Activated T-helper 1 cell treated with Interleukin-2 at 50 U/mL for 16 hours (primary cell): ENCODE measurements around the gene ZNF594.
"Not testable (repeated sequence)": the region's sequence is repeated elsewhere in the genome, so short reads cannot be mapped to it uniquely, and the experiment has no call there.

Experiments
- DNase-seq: peaks from one replicate; pipeline ENCODE4 v3.0.0-alpha.2; 2020; ENCODE audit warnings: low read depth

ZNF594 gene

DNA sequence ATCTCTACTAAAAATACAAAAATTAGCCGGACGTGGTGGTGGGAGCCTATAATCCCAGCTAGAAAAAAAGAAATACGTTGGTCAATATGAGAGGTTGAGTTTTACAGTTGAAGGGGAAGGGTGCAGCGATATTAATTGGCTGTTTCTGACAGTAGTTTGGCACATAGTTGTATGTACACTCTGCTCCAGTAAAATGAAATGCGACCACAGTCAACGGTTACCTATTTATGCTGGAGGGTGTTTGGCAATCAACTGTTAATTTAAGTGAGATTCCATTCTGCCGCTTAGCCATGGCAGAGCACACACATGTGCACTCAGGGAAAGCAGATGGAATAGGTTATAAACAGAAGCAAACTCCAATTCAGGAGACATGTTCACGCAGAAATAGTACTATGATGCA, 9.3 kb upstream of the ZNF594 start:
- DNase-seq: no peak

DNA sequence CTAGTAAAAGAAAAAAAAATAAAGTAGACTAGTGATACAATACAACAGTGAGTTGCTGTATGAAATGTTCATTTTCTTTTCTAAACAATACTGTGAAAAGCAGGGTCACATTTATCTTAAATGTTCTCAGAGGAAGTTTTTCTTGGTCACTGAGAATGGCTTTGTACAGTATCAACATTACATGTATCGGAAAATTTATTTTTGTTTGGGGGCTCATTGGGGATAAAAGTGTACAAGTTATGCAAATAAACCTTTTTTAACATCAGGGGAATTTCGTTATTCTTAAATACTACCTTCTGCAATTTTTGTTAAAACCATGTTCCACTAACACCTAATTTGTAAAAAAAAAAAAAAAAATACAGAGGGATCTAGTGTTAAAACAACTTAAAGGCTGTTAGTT, 8.7 kb upstream of the ZNF594 start:
- DNase-seq: no peak

DNA sequence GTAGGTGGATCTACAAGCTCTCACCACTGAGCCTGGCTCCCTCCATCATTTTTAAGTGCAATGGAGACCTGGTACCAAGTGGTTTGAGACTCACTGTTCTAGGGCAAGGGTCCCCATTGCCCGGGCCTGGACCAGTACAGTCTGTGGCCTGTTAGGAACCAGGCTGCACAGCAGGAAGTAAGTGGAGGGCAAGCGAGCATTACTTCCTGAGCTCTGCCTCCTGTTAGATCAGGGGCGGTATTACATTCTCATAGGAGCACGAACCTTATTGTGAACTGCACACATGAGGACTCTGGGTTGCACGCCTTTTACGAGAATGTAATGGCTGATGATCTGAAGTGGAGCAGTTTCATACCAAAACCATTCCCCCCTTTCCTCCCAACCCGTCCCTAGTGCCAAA, 6.8 kb upstream of the ZNF594 start:
- DNase-seq: no peak

DNA sequence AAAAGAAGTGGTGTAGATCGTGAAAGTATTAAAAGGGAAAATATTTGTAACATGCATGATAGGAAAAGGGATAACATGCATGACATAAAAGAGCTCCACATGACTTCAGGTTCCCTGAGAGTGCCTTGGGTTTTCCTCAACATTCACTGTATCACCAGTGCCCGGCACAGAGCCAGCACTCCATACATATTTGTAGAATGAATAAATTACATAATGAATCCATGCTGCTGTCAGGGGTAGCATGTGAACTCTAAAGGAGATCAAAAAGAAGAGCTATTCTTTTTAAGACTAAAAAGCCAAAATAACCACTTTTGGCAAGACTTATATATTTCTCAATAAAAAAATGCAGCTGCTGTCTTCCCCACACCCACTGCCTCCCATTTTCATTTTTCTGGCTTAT, 2.7 kb upstream of the ZNF594 start:
- no peak for DNase-seq

DNA sequence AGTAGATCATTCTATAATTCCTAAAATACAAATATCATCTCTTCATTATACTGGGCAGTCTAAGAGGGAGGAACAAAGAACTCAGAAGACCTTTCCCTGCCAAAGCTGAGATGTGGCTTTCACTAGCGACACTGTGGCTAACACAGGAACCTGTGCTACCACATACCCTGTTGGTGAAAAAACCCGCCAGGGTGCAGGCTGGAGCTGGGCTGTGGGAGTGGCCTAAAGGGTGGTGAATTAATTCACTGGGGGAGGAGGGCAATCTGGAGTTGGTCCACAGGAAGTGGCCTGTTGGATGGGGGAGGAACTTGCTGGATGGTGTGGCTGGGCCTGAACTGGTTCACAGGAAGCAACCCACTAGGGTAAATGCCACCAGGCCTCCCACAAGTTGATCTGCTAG, 7.4 kb downstream of the ZNF594 start:
- DNase-seq: no peak

DNA sequence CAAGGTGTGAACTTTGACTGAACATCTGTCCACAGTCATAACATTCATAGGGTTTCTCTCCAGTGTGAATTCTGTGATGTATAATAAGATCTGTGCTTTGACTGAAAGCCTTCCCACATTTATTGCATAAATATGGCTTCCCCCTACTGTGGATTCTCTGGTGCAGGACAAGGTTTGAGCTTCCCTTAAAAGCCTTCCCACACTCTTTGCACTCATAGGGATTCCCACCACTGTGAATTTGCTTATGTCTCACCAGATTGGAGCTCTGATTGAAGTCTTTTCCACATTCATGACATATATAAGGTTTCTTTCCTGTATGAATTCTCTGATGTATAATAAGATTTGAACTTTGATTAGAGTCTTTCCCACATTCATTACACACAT, 8.3 kb downstream of the ZNF594 start:
- no peak for DNase-seq

DNA sequence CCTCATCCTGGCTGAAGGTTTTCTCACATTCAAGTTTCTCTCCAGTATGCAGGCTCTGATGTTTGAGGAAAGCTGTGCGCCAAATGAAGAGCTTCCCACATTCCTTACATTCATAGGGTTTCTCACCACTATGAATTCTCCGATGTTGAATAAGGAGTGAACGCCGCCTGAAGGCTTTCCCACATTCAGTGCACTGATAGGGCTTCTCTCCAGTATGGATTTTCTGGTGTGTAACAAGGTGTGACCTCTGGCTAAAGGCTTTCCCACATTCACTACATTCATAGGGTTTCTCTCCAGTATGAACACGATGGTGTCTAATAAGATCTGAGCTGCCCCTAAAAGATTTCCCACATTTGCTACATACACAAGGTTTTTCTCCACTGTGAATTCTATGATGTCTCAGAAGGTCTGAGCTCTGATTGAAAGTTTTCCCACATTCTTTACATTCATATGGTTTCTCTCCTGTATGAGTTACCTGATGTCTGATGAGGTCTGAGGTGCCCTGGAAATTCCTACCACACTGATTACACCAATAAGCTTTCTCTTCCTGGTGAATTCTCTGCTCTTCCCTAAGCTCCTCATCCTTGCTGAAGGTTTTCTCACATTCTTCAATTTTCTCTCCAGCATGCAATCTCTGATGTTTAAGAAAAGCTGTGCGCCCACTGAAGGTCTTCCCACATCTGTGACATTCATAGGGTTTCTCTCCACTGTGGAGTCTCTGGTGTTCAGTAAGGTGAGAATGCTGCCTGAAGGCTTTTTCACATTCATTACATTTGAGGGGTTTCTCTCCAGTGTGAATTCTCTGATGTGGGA, 8.9 kb downstream of the ZNF594 start:
- no peak for DNase-seq

DNA sequence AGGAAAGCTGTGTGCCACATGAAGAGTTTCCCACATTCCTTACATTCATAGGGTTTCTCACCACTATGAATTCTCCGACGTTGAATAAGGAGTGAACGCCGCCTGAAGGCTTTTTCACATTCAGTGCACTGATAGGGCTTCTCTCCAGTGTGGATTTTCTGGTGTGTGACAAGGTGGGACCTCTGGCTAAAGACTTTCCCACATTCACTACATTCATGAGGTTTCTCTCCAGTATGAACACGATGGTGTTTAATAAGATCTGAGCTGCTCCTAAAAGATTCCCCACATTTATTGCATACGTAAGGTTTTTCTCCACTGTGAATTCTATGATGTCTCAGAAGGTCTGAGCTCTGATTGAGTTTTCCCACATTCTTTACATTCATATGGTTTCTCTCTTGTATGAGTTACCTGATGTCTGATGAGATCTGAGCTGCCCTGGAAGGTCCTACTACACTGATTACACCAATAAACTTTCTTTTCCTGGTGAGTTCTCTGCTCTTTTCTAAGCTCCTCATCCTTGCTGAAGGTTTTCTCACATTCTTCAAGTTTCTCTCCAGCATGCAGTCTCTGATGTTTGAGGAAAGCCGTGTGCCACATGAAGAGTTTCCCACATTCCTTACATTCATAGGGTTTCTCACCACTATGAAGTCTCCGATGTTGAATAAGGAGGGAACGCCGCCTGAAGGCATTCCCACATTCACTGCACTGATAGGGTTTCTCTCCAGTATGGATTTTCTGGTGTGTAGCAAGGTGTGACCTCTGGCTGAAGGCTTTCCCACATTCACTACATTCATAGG, 10.0 kb downstream of the ZNF594 start:
- DNase-seq: no peak

DNA sequence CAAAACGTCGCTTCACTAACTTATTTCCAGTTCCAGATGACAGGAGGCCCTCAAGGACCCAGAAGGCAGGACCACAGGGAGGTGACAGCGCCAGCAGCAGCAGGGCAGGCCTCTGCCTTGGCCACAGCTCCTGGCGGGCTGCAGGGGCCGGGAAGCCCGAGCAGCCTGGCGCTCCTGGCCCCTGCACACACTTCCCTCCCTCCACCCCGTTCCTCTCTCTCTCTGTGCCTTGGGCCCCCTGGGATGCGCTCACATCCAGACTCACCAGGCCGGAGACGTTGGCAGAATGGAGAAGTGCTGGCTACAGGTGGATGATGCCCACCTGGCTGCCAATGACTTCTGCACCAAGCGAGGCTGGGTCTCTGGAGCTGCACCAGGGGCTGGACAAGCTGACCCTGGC, 12.7 kb downstream of the ZNF594 start:
- no peak for DNase-seq

DNA sequence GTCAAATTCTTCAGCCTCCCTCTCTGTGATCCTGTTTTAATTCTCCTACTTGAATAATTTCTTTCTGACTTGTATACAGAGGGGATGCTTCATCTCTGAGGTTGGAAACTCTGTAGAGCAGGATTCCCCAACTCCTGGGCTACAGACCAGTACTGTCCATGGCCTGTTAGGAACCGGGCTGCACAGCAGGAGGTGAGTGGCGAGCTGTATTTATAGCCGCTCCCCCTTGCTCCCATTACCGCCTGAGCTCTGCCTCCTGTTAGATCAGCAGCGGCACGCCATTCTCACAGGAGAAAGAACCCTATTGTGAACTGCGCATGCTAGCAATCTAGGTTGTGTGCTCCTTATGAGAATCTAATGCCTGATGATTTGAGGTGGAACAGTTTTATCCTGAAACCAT, 16.6 kb downstream of the ZNF594 start:
- DNase-seq: not testable (repeated sequence)

DNA sequence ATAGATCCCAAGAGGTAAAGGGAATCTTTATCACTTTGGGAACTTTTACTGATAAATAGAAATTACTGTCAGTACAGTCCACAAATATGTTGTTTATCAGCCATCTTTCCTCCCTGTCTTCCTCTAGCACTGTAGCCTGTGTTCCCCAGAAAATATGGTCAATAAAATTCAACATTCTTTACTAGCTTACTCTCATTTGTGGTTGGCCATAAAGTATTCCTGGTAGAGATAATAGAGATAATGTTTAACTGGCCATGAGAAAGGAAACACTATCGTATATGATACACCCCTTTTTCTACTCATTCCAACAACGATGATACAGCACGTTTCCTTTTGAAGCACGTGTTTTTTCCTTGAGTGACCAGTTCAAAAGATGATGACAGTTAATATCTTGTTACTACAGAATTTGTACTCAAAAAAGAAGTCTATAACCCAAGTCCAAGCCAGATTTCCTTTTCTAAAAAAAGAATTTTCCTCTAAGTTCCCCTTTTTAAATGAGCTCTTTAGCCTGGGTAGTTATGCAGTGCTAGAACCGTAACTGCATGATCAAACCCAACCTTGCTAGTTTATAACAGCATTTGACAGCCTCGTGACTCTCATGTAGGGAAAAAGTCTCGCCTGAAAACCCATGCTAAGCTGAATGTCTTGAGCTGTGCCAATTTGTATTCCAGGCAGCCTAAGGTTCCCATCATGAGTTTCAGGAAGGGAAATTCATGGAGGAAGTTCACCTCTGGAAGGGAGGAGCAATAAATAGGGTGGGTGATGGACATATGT, 25.7 kb downstream of the ZNF594 start:
- DNase-seq: not testable (repeated sequence)

DNA sequence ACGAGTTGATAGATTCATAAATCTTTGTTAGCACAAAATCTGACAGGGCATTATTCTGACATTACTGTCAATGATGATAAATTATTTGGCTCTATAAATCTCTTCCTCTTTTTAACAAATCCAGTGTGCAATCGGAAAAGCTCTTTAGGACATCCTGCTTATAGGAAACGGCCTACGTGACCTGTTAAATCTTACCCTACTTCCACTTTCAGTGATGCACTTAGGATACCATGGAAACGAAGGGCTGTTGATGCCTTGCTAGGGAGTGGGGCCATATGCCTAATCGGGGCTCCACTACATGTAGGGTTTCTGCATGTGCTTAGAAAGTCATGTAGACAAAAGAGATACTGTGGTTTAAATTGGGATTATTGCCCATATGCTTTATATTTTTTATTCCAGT, 27.2 kb downstream of the ZNF594 start:
- DNase-seq: no peak

DNA sequence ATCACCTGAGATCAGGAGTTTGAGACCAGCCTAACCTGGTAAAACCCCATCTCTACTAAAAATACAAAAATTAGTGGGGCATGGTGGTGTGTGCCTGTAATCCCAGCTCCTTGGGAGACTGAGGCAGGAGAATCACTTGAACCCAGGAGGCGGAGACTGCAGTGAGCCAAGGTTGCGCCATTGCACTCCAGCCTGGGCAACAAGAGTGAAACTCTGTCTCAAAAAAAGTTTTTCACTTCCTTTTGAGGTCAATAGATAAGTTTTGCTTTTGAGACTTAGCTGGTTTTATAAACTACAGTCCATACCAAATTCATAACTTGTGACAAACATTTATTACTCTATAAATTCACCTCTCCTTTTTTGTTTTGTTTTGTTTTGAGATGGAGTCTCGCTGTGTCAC, 29.9 kb downstream of the ZNF594 start:
- not testable (repeated sequence) for DNase-seq

DNA sequence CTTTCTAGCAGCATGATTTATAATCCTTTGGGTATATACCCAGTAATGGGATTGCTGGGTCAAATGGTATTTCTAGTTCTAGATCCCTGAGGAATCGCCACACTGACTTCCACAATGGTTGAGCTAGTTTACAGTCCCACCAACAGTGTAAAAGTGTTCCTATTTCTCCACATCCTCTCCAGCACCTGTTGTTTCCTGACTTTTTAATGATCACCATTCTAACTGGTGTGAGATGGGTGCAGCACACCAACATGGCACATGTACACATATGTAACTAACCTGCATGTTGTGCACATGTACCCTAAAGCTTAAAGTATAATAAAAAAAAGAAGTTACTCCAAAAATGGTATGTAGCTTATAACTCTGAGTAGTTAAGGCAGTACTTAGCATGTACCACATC, 31.0 kb downstream of the ZNF594 start:
- DNase-seq: not testable (repeated sequence)

DNA sequence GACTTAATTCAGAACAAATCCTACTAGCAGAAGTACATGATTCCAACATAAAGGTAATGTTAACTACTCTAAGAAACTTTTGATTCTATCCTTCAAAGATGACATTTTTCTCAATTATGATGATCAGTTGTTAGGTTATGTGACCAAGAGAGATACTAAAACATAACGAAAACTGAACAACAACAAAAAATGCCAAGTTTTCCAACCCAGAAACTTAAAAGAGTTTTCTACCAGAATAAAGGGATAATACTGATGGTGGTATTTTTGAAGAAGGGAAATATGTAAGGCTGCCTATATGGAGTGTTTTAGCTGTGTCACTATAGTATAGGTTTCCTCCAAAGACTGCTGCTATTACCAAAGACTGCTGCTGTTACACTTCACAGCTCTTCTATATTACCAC, 45.5 kb downstream of the ZNF594 start:
- not testable (repeated sequence) for DNase-seq

DNA sequence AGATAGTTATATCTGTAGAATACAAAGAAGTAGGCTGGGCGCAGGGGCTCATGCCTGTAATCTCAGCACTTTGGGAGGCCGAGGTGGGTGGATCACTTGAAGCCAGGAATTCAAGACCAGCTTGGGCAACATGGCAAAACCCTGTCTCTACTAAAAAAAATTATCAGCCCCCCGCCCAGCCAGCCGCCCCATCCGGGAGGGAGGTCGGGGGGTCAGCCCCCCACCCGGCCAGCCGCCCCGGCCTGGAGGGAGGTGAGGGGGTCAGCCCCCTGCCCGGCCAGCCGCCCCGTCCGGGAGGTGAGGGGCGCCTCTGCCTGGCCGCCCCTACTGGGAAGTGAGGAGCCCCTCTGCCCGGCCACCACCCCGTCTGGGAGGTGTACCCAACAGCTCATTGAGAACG, 48.8 kb downstream of the ZNF594 start:
- not testable (repeated sequence) for DNase-seq

DNA sequence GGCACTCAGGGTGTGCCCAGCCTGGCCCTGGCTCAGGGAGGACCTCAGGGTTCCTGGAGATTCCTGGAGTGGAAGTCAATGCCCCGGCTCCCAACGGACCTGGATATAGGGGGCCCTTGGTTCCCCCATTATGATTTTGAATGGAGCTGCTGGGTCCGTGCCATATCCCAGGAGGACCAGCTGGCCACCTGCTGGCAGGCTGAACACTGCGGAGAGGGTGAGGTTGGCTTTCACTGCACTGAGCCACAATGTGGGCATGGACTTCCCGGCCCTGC, 52.3 kb downstream of the ZNF594 start:
- DNase-seq: no peak

DNA sequence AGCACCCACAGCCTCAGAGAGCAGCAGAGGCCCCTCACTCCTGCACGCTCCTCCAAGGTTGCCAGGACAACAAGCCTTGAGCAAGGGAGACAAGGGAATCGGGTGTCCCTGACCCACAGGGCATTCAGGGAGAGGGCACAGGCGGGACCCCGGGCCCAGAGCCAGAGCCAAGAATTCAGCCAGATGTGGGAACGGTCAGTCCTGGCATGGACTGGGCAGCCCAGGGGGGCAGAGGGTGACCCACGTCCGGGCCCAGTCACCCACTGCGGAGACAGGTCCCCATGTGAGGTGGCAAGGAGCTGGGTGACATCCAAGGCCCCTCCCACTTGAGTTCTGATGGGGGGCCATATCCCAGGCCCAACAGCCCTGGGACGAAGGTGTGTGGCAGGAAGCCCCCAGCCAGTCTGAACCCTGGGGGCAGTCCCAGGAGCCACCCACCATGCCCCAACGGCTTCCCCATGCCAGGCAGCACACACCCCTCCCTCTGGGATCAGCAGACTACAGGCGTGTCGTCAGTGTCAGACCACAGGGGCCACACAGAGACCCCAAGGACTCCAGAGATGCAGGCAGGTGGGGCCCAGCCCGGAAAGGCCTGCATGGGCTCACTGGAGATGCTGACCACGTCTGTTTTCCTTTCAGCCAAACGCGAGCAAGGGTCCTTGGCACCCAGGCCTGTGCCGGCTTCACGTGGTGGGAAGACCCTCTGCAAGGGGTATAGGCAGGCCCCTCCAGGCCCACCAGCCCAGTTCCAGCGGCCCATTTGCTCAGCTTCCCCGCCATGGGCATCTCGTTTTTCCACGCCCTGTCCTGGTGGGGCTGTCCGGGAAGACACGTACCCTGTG, 52.8 kb downstream of the ZNF594 start:
- DNase-seq: no peak

DNA sequence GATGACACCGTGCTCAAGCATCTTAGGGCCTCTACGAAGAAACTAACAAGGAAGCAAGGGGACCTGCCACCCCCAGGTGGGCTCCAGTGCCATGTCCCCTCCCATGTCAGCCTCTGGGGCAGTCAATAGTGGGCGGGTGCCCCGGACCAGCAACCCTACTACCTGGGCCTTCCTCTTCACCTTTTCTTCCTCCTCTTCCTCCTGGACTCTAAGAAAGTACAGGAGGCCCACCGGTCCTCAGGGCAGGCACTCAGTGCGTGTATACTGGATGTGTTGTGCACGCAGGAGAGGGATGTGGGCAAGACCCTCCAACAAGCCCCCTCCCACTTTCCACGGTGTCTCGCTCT, 53.5 kb downstream of the ZNF594 start:
- not testable (repeated sequence) for DNase-seq

DNA sequence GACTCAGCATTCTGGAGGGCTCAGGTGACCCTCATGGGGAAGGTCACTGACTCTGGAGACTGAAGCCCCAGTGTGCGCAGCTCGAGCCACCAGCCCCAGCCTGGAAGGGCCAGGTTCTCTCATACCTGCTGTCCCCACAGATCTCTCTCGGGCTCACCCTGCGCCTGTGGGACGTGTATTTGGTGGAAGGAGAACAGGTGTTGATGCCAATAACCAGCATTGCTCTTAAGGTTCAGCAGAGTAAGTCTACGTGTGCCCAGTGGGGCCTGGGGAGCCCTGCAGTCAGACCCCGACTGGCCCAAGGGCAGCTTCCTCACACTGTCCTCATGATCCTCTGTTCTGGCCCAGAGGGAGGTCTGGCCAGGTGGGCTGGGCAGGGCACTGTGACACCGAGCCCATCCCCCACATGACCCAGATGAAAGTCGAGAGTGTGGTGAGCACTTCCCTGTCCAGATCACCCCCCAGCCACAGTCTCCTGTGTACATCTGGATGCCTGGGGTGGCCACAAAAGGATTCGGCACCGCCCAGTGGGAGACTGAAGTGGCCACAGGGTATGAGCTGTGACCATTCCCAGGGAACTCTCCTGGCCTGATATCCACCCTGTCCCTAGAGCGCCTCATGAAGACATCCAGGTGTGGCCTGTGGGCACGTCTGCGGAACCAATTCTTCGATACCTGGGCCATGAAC, 54.0 kb downstream of the ZNF594 start:
- not testable (repeated sequence) for DNase-seq

DNA sequence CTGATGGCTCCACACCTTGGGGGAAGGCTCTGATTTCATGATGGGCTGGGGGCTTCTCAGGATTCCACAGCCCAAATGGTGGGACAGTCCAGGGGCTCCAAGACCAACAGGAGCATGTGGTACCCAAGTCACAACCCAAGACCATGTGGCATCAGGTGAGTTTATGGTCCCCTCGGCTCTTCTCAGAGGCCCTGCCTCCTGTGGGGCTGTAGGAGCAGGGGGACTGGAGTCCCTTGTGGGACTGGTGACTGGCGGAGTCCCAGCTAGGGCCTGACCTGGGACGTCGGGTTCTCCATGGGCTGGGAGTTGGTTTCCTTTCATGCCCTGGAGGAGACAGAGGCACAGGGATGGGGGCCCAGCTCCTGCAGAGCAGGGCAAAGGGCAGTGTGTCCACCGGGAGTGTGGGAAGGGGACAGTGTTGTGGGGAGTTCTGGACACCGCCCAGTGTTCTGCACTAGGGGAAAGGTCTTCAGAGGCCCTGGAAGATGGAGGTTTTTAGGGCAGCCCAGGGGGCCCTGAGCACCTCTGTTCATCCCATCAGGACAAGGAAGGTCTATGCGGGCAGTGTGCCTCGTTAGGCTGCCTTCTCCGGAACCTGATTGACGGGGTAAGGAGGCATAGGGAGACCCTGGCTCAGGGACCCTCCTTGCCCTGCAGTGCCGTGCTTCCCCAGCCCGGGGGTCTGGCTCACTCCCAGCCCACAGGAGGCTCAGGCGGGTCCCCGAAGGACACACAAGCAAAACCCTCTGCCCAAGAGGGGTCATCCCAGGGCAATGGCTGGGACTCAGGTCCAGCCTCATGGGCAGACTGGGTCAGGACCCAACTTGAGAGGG, 54.9 kb downstream of the ZNF594 start:
- not testable (repeated sequence) for DNase-seq
